Cardiac muscle cell (in vitro differentiated cells and primary cell): ENCODE data around the gene PROSER2. TPM values are rescaled to one million over a fixed set of nuclear protein-coding genes. Genes with fewer than 3 reads are reported as not detected.

Experiments used
- DNase-seq, 2 donors: peaks; one replicate each; pipeline versions ENCODE4 v3.0.0 to v3.0.0-alpha.2; 2010 to 2017; ENCODE audit warnings: low read depth in 1 of 2, low spot score in 1 of 2
- H3K27ac ChIP-seq: fragments of 200-600 bp; sonication (generic); 2 replicates; pipeline ENCODE4 v1.5.1; 2016
- H3K27me3 ChIP-seq: fragments of 200-600 bp; sonication (generic); 2 replicates; pipeline ENCODE4 v1.6.0; 2016; ENCODE audit warnings: control low read depth
- H3K36me3 ChIP-seq: fragments of 200-600 bp; sonication (generic); 2 replicates; pipeline ENCODE4 v1.5.1; 2016; ENCODE audit warnings: control low read depth
- H3K4me1 ChIP-seq: fragments of 200-600 bp; sonication (generic); 2 replicates; pipeline ENCODE4 v1.8.1; 2017; ENCODE audit warnings: low read depth, mild to moderate bottlenecking, mixed run types
- H3K4me3 ChIP-seq: fragments of 200-600 bp; sonication (generic); 2 replicates; pipeline ENCODE4 v1.5.1; 2016; ENCODE audit warnings: mild to moderate bottlenecking
- H3K9me3 ChIP-seq: fragments of 200-600 bp; sonication (generic); 2 replicates; pipeline ENCODE4 v1.5.1; 2017; ENCODE audit warnings: low read depth, mild to moderate bottlenecking, control low read depth
- CTCF ChIP-seq: IDR thresholded peaks from 2 replicates; pipeline ENCODE4 v1.5.1; 2012; ENCODE audit warnings: low read depth, mild to moderate bottlenecking, low read length
- polyA plus RNA-seq: library from polyadenylated mRNA; unstranded; fragments of >200 nt; fragmentation: Nextera tagmentation; extraction: Ambion mirVana; gene quantifications from 2 replicates; pipeline ENCODE4 v1.2.1, GENCODE V29; 2016
- total RNA-seq: library from RNA; depleted of rRNA; stranded (reverse); fragments of >200 nt; gene quantifications from 2 replicates; pipeline ENCODE4 v1.2.3, GENCODE V29; 2016

Gene PROSER2
- total and polyA plus RNA-seq, 2 experiments from 2014 or later, result 11.4 to 20.7 TPM

GRCh38 chr10:11835704-11836103 is 12.5 kb downstream of the PROSER2 start:
- DNase-seq, result no peak
- Histone ChIP-seq H3K27ac (no peak overlapping the region), H3K4me3 (no peak overlapping the region), H3K36me3 (no peaks in the 10 kb centered on the region), H3K9me3 (no peaks in the 10 kb centered on the region), H3K4me1 (peaks cover 15% of the 10 kb centered on the region), H3K27me3 (no peaks in the 10 kb centered on the region)
- TF ChIP-seq CTCF, result no peak

DNA sequence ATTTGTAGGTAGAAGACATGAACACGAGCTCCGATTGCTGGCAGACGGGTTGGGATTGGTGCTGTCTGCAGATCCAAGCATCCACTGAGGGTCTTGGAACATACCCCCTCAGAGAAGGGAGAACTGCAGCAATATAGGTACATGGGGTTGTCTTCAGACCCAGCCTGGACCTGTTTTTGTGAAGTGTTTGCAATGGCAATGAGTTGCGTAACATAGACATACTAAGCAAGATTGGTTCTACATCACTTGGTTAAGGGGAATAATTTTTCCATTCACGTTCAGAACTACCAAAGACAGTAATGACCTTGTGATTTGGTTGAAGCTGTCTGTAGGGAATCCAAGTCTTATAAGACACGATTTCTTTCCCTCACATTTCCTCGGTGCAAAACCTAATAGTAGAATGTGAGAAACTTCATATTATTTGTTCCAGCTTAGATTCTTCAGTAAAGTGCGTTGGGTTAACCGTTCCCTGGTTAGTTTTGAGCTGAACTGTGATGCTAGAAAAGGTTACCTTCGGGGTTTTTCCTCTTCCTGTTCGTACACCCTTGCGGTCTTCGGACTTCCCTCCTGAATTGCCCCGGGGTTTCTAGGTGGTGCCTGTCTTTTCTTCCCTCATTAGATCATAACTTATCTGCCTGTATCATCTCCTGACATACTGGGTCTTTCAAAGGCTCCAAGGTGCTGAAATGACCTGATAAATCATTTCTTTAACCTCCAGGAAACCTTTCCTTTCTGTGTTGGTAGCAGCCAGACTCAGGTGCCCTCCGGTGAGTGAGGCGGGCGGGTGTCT is 14.4 kb downstream of the PROSER2 start:
- Histone ChIP-seq H3K9me3 (no peaks in the 10 kb centered on the region), H3K4me3 (no peak overlapping the region), H3K4me1 (no peaks in the 10 kb centered on the region), H3K27ac (no peak overlapping the region), H3K27me3 (no peaks in the 10 kb centered on the region), H3K36me3 (no peaks in the 10 kb centered on the region)
- no peak for TF ChIP-seq CTCF
- no peak for DNase-seq

GRCh38 chr10:11838298-11838852 is 15.2 kb downstream of the PROSER2 start:
- TF ChIP-seq CTCF, result no peak
- no peaks in the 10 kb centered on the region for H3K9me3 ChIP-seq
- no peaks in the 10 kb centered on the region for H3K4me1 ChIP-seq
- H3K4me3 ChIP-seq, result no peak overlapping the region
- DNase-seq, result no peak
- no peaks in the 10 kb centered on the region for H3K27me3 ChIP-seq
- no peaks in the 10 kb centered on the region for H3K36me3 ChIP-seq
- H3K27ac ChIP-seq, result no peak overlapping the region

GRCh38 chr10:11841375-11841774 is 18.2 kb downstream of the PROSER2 start:
- H3K27me3 ChIP-seq, result no peaks in the 10 kb centered on the region
- DNase-seq, result no peak
- no peak for TF ChIP-seq CTCF
- H3K36me3 ChIP-seq, result no peaks in the 10 kb centered on the region
- H3K4me1 ChIP-seq, result no peaks in the 10 kb centered on the region
- H3K9me3 ChIP-seq, result no peaks in the 10 kb centered on the region
- H3K4me3 ChIP-seq, result no peak overlapping the region
- H3K27ac ChIP-seq, result no peak overlapping the region

DNA sequence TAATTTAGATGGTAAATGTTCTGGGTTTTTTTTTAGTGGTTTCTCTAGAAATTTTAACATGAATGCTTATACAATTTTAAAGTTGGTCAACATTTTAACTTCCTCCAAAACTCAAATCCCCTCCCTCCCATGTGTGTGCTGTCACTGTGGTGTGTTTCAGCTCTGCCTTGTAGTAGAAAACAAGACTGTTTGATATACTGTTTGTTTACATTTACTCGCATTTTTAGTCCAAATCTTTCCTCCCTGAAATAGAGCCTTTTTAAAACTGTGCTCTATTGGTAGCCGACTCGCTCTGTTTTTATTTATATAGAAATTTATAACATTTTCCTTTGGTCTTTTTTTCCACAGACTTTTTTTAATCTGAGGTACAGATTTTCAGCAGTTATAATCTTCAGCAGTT is 19.3 kb downstream of the PROSER2 start:
- H3K36me3 ChIP-seq, result no peaks in the 10 kb centered on the region
- H3K9me3 ChIP-seq, result no peaks in the 10 kb centered on the region
- H3K27ac ChIP-seq, result no peak overlapping the region
- no peak overlapping the region for H3K4me3 ChIP-seq
- no peaks in the 10 kb centered on the region for H3K4me1 ChIP-seq
- H3K27me3 ChIP-seq, result no peaks in the 10 kb centered on the region
- no peak for TF ChIP-seq CTCF
- DNase-seq, result no peak
